CD4-positive, alpha-beta T cell treated with Interleukin-4 for 1 hour (primary cell): ENCODE measurements around the gene RFT1.
"Not testable (repeated sequence)": the region's sequence is repeated elsewhere in the genome, so short reads cannot be mapped to it uniquely, and the experiment has no call there.

Source experiments
- DNase-seq, 2 donors: peaks; one replicate each; pipeline ENCODE4 v3.0.0-alpha.2; 2020 to 2022

The RFT1 gene

DNA sequence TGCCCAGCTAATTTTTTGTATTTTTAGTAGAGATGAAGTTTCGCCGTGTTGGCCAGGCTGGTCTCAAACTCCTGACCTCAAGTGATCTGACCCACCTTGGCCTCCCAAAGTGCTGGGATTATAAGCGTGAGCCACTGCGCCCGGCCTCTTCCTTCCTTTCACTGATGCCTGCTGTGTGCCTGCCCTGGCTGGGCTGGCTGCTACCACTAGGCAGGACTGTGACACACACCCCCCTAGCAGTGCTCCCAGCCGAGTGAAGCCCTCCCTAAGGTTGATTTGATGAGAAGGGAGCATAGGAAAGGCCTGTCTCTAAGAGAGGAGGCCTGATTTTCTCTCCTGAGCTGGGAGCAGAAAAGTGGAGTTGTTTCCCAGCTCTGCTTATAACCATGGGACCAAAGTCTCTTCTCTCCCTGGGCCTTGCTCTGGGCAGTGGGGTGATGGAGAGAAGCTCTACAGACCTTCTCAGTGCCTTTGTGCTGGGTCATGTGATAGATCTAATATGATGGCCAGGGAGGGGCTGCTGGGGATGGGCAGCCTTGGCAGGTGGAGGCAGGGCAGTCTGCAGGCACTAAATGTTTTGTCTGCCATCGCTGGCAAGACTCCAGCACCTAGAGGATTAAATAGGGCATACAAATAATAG is 64.3 kb downstream of the RFT1 start:
- no peak for DNase-seq

DNA sequence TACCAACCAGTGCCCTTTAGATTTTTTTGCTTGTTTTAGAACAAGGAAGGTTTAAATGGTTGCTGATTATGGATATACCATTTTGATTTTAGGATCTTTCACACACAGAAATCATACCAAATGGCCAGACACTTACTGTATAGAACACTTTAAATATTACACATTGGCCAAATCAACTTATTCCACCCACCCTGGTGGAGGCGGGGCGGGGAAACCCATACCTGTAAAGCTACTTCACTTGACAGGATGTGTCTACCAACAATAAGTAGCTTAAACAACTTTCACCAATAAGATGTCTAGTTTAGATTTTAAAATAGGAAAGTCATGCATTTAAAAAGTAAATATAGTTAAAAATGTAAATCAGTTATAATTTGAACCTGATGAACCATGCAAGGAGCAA is 67.3 kb downstream of the RFT1 start:
- no peak for DNase-seq

DNA sequence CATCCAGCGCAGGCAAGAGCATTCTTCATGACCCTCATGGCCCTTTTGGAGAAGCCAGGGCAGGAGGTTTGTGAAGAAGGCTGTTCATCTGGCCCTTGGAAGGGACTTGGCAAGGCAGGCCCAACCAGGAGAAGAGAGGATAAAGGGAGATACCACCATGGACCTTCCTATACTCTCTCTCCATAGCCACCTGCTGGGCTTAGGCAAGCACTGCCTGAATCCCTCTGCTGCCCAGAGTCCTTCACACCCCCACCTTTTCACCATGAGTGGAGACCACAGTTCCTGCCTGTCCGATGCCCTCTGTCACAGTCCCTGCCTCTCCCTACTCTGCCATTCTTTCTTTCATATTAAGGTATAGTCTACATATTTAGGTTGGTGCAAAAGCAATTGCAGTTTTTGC is 73.8 kb downstream of the RFT1 start:
- DNase-seq = no peak

DNA sequence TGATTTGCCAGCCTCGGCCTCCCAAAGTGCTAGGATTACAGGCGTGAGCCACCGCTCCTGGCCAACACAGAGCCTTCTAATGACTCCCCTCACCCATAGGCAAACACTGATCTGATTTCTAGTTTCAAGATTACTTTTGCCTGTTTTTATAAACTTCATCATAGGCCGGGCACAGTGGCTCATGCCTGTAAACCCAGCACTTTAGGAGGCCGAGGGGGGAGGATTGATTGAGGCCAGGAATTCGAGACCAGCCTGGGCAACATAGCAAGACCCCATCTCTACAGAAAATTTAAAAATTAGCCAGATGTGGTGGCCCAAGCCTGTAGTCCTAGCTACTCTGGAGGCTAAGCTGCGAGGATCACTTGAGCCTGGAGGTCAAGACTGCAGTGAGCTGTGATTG is 76.0 kb downstream of the RFT1 start:
- DNase-seq = not testable (repeated sequence)

DNA sequence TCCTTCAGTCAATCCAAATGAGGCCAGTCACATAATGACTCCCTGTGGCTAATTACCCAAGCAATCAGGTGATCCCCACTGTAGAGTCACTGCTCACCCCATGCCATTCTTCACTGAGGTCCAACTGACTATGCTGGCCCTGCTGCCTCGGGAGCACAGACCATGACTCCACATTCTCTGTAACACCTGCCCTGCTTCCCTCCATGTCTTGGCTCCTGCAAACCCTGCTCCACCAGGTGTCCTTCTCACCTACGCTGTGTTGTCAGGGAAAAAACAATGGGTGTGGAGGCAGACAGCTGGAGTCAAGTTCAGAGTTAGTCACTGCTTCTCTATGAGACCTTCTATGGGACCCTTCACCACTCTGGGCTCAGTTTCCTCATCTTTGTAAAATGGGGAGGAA is 78.3 kb downstream of the RFT1 start:
- DNase-seq = no peak

DNA sequence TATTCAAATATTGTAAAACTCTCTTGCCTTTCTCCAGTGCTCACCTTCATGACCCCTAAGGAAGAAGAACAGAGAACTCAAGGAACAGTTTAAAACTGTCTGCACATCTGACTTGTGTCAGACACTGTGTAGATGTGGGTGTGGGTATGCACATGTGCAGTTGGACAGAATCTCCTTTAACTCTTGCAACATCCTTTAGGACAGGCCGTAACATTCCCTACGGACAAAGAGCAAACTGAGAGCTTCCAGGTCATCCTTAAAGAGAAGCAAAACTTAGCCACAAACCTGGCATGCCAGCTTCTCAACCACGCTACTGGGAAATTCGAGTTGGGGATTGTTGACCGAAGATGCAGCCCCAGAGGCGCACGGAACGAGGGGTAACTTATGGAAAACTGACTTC is 80.2 kb downstream of the RFT1 start:
- no peak for DNase-seq

DNA sequence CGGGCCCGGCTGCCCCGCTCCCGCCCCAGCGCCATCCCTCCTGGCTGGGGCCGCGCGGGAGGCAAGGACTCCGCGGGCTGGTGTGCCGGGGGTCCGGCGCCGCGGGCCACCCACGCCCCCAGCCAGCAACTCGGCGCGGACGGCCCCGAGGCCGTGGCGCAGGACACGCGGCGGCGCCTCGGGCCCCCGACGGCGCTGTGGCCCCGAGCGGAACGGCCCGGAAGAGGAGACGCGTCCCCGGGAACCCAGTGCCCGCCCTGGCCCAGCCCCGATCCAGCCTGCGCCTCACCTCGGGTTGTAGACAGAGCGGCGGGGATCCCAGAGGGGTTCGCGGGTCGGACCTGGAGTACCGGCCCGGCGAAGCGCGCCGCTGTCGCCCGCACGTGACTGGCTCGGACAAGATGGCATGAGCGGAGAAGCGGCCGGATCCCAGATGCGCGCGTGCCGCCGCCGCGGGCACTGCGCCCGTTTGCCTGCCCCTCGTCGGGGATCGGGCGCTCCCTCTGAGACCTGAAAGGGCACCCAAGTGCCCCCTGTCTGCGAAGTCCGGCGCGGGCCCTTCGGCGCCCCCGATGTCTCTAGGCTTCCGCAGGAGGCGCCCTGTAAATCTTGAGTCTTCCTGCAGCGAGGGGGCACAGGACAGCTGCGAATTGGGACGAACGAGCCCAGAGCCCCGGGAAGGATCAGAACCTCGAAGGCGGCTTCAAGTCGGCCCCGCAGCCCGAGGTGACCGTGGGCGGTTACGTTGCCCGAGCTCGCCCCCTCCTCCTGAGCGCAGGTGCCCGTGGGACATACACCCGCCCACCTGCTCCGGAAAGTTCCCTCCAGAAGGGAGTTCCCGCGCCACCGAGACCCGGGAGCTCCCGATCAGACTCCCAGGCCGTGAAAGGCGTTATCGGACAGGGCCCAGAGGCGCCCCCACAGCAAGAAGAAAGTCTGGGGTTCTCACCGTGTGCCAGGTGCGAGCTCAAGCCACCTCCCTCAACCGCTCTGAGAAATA is 83.8 kb downstream of the RFT1 start:
- DNase-seq = peak; percentile 75 to 77

DNA sequence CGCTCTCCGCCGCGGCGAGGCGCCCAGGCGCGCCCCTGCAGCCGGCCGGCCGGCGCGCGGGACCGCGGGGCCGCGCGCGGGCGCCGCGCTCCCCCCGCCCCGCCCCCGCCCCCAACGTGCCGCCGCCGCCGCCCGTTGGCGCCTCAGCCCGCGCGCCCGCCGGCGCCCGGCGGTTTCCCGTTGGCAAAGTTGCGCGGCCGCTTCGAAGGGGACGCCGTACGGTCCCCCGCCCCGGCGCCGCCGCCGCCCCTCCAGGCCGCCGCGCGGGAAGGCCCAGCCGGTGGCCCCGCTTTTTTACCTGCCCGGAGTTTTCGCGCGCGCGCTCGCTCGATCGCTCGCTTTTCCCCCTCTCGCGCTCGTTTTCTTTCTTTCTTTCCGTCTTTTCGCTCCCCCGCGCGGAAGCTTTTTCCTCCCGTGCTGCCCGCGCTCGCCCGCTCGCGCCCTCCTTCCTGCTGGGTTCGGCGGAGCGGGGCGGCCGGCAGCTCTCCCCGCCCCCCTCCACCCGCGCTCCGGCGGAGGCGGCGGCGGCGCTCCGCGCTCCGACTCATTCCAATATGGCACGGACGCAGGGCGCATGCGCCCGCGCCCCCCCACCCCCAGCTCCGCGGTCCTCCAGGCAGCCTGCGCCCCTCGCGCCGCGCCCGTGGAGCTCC is 84.6 kb downstream of the RFT1 start, which contains the start of gene SFMBT1:
Gene SFMBT1 (minus strand): TSS at position 556 of the 653 bp plus-strand sequence. CDS start 76,945 bp downstream, outside the sequence.
- peak; percentile 80 to 83 for DNase-seq

DNA sequence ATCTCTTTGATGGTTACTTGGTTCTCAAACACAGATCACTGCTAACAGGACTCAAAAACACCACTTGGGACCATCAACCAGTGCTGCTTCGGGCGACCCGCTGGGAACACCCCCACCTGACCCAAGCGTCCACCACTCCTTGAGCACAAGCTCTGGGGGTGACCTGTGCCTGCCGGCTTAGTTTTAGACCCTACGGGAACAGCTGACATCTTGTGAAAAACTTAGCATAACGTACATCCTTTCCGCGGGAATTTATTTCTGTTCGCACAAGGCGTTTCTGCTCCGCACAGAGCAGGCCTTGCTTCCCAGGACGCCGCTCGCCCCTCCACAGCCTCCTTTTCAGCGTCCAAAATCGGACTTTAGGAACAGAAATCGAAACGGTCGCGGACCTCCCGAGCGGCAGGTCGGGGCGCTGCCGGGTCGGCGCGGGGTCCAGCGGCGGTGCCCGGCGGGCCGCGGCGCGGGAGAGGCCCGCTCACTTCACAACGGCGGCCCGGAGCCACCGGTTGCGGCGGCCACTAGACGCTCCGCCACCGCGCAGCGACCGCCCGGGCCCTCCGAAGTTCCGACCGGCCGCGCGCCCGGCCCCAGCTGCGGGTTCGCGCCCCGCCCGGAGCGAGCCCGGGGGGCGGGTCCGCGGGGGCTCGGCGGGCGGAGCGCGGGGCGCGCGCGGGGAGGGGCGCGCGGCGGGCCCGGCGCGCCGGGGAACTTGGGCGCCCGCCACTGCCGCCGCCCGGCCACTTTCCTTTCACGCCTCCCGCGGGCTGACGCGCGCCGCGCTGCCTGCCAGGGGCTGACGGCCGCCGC is 85.3 kb downstream of the RFT1 start:
- peak; percentile 72 to 77 for DNase-seq

DNA sequence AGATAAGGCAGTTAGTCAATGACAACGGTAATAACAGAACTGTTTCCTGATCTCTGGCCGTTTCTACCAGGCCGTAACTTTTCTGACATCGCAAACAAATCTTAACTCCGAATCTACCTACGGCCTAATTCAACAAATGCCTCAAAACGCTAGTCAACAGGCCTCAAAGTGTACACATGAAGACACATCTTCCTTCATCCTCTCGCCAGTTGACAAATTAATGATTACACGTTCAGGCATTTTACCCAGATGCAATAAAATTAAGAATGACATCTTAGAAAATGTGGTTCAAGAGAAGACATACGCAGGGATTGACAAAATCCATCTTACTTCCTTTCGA is 85.9 kb downstream of the RFT1 start:
- no peak for DNase-seq

DNA sequence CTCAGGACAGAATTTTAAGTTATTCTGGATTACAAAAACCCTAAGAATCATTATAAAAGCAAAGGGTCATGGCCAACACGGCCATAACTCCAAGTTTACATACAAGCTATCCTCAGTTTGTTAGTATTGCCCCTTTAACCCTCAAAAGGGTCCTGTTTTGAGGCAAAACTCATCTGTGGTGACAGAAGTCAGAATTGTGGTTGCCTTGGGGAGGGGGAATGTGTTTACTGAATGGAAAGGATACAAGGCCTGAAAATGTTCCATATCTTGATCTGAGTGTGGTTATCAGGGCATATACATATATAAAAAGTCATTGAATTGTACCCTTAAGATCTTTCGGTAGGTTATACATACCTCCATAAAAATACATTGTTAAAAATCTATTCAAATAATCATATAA is 86.5 kb downstream of the RFT1 start:
- peak in 1 of 2 donors; percentile 23 for DNase-seq

DNA sequence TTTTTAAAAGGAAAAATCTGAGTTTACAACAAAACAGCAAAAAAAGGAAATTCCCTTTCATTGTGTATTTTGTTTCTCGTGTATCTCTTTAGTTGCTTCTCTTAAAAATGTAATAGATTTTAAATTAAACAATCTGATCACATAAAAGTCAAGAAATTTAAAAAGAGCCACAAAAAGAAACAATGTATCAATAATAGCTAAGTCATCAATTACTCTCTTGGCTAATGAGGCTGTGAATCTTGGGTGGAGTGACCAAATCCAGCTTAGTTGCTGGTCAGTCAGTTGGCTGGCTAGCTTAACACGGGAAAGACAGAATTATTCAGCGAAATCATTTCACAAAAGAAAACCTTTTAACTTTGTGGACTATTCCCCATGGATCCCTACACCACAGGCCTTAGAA is 87.6 kb downstream of the RFT1 start:
- no peak for DNase-seq

DNA sequence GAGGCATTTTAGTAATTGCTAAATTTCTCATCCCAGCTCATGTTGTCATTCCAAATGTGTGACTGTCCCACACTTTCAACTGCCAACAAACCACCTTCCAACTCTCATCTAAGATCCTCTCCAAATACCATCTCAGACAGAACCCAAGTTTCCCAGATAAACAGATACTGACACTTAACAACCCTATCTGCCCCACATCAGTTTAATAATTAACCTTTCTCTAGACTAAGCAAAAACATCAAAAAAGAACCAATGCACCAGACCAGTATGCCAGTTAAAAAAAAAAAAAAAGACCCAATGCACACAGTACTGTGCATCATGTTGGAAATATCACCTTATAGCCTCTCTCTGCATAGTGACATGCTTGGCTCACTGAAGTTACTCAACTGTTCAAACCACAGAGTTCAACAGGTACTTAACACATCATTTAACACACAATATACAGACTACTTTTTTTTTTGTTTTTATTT is 89.8 kb downstream of the RFT1 start:
- no peak for DNase-seq

DNA sequence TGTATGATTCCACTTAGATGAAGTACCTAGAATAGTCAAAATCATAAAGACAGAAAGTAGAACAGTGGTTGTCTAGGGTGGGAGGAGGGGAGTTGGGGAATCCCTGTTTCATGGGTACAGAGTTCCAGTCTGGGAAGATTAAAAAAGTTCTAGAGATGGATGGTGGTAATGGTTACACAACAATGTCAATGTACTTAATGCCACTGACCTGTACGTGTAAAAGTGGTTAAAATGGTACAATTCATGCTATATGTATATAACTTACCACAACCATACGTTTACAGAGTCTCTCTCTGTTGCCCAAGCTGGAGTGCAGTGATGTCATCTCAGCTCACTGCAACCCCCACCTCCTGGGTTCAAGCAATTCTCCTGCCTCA is 90.9 kb downstream of the RFT1 start:
- DNase-seq = no peak

DNA sequence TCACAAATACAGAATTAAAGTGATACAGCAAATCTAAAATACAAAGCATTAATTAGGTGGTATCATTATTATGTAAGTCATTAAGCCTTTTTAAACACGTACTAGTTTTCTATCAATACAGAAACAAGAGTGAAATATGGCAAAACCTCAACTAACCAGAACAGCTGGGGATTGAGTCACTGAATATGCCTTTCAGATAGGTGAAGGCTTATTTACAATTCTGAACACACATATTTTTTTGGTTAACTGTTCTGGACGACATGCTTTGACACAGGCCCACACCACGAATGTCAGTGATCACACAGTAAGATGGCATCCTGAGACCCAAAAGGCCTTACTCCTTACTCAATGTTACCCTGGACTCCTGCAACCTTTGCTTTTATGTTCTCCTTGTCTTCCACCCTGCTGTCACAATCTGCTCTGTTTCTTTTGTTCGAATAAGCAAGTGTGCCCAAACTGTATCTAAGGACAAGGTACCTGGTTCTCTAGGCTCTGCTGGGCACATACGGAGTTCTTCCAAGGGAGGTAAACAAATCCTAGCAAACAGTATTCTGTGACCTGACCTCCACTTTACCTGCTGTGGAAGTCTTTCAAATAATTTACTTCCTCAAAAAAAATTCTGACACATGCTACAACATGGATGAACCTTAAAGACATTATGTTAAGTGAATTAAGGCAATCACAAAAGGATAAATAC is 91.4 kb downstream of the RFT1 start:
- no peak for DNase-seq
